ENCODE data around the gene MAGIX.
"Not testable (repeated sequence)": the region's sequence is repeated elsewhere in the genome, so short reads cannot be mapped to it uniquely, and the experiment has no call there.

The MAGIX gene

GRCh38 chrX:49162620-49163019 lies at the start of gene MAGIX:
MAGIX (plus strand) TSS chrX:49162758; CDS start chrX:49162890, 132 bp downstream.
- intact Hi-C loops (cut with DNase I): no loop called here
- no peak for DNase-seq

DNA sequence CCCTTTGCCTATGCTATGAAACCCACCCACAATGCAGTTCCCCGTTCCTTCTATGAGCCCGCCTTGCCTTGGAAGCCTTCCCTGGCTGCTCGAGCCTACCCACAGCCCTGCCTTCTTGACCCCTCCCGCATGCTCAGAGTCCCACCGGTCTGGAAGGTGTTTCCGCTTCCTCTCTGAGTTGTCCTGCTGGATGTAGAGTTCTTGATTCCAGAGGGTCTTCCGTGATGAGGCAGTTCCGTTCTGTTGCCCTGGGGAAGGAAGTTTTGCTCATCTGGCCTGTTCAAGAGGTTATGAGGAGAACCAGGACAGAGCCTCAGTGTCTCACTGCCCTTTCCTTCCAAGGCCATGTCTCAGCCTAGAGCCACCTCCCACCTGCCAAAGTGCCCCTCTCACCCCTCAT lies 46.5 kb upstream of the MAGIX start:
- DNase-seq: no peak
- intact Hi-C loops (cut with DNase I): no loop called here

- intact Hi-C loops (cut with DNase I): no loop called here
- no peak for DNase-seq
These were observed 45.8 kb upstream of the MAGIX start for GRCh38 chrX:49116716-49117115.

- no peak for DNase-seq
- intact Hi-C loops (cut with DNase I): no loop called here
These were observed 45.0 kb upstream of the MAGIX start for GRCh38 chrX:49117581-49117980.

DNA sequence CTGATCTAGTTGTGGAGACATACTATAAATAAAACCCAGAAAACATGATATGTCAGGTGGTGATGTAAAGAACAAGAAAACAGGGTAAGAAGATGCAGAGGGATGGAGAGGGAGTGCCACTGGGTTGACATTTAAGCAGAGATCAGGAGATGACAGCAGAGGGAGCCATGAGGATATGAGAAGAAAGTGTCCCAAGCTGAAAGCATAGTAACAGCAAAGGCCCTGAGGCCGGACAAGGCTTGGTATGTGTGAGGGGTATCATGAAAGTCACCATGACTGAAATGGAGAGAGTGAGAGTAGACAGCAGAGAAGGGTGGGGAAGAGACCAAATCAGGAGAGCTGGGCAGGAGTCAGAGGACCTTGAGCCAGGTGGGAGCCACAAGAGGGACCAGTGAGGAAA lies 42.5 kb upstream of the MAGIX start:
- intact Hi-C loops (cut with DNase I): no loop called here
- DNase-seq: no peak

DNA sequence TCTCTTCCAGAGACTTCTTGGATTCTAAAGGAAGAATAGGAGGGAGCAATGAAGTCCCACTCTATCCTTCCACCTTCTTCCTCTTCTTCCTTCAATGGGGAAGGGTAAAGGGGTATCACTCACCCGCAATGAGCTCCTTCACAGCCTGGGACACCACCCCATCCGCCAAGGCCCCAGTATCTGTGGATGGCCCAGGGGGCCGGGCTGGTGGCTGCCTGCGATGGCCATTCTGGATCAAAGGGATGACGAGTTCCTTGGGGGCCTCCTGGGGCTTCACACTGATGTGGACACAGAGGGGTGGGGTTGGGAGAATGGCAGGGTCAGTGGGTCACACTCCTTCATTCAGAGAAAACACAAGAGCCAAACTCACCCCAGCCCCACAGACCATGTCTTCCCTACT lies 40.1 kb upstream of the MAGIX start:
- no peak for DNase-seq
- intact Hi-C loops (cut with DNase I): no loop called here

- intact Hi-C loops (cut with DNase I); DNase-seq: not testable (repeated sequence)
These were observed 34.8 kb upstream of the MAGIX start for GRCh38 chrX:49127742-49128258.

DNA sequence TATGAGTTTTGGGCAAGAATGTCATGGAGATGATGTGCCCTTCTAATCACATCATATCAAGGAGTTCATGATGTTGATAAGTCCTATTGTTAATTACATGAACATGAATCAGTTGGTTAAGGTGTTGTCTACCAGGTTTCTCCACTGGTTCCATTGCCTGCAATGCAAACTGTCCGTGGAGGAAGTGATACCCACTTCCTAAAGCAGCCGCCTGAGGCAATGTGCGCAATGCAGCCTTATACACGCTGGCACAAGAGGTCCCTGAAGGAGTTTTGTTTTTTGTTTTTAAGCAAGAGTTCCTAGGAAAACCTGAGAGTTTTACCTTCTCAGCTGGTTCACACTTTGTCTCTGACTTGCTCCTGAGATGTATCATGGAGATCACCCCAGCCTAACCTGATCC lies 33.1 kb upstream of the MAGIX start:
- no peak for DNase-seq
- intact Hi-C loops (cut with DNase I): no loop called here

DNA sequence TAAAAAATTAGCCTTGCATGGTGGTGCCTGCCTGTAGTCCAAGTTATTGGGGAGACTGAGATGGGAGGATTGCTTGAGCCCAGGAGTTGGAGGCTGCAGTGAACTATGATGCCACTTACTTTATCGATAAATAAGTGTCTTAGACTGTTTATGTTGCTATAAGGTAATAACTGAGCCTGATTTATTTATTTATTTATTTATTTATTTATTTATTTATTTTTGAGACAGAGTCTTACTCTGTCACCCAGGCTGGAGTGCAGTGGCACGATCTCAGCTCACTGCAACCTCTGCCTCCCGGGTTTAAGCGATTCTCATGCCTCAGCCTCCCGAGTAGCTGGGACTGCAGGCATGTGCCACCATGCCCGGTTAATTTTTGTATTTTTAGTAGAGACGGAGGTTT lies 30.3 kb upstream of the MAGIX start:
- DNase-seq; intact Hi-C loops (cut with DNase I): not testable (repeated sequence)

GRCh38 chrX:49133759-49134158 lies 28.8 kb upstream of the MAGIX start:
- intact Hi-C loops (cut with DNase I): no loop called here
- DNase-seq: no peak

- intact Hi-C loops (cut with DNase I): no loop called here
These were observed 25.1 kb upstream of the MAGIX start for GRCh38 chrX:49137492-49137891.

DNA sequence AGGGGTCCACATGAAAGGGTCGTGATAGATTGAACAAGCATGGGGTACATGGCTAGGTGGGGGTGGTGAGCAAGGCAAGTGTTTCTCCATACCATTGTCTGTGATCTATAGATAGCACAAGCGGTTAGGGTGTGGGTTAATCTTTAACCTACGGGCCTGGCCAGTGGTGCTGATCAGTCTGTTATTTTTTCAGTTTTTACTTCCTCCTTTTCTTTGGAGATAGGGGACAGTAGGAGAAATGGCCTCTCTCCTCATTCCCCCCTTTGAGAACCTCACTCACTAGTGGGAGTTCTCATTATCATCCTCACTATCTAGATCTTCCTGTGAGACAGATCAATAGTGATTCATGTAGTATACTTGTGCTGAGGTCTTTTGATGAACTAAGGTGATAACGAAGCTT lies 22.8 kb upstream of the MAGIX start:
- intact Hi-C loops (cut with DNase I): no loop called here
- DNase-seq: no peak

More at GRCh38 chrX:49137492-49137891, 25.1 kb upstream of the MAGIX start:
- no peak for DNase-seq

DNA sequence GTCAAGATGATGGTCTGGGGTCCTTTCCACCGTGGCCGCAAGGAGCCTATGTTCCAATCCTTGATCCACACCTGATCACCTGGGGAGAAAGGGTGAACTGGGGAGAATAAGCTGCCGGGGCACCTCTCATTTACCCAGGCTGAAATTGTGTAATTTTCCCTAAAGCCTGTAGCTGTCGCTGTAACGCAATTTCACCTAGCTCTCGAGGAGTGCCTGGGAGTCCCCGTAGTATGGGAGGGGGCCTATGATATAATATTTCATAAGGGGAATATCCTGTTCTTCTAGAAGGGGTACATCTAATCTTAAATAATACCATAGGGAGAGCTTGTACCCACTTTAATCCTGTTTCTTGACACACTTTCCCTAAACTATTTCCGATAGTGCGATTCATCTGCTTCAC lies 20.3 kb upstream of the MAGIX start:
- intact Hi-C loops (cut with DNase I); DNase-seq: not testable (repeated sequence)

GRCh38 chrX:49143154-49143553 lies 19.4 kb upstream of the MAGIX start:
- intact Hi-C loops (cut with DNase I); DNase-seq: not testable (repeated sequence)

DNA sequence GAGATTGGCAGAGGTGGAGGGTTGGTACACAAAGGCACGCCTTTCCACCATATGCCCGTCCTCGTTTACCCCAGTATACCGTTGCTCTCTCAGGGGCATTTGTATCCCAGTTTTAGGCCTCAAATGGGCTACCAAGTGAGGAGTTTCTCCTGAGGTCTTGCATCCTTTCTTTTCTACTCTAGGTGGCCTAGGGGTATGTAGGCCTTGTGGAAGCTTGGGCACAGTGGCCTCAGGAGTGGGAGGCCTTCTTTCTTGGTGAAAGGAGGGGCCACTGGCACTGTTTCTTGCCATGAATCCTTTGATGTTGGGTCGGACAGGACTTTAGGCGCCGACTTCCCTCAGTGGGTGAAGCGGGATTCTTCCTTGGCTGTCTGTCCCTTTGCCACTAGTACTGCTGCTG lies 15.3 kb upstream of the MAGIX start:
- intact Hi-C loops (cut with DNase I): no loop called here
- no peak for DNase-seq

DNA sequence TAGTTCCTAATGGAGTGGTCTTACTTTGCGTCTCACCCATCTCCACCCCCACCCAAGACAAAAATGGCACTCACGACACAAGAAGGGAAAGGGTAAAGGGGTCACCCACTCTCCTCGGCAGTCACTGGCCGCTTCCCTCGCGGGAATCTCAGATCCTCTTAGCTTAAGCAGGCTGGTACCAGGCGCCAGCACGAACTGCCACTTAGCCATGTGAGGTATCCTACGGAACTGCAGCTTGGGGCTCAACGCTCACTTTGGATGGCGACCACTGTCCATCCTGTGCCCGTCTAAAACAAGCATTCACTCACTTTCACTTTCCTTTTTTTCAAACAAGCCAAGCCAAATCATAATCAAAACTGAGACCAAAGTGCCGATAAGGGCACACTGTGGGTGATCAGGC lies 14.6 kb upstream of the MAGIX start:
- intact Hi-C loops (cut with DNase I): no loop called here
- DNase-seq: no peak

GRCh38 chrX:49148390-49149100 lies 14.0 kb upstream of the MAGIX start:
- DNase-seq; intact Hi-C loops (cut with DNase I): not testable (repeated sequence)

GRCh38 chrX:49149291-49149690 lies 13.3 kb upstream of the MAGIX start:
- intact Hi-C loops (cut with DNase I); DNase-seq: not testable (repeated sequence)

DNA sequence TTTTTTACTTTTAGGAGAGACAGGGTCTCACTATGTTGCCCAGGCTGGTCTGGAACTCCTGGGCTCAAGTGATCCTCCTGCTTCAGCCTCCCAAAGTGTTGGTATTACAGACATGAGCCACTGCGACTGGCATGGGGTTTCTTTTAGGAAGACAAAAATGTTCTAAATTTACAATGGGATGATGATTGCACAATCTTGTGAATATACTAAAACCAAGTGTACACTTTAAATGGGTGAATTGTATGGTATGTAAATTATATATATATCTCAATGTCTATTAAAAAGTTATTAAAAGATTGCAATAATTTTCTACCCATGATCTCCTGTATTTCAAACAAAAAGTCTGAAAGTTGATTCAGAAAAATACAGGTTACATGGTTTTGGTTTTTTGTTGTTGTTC lies 9.1 kb upstream of the MAGIX start:
- intact Hi-C loops (cut with DNase I): no loop called here
- DNase-seq: no peak

DNA sequence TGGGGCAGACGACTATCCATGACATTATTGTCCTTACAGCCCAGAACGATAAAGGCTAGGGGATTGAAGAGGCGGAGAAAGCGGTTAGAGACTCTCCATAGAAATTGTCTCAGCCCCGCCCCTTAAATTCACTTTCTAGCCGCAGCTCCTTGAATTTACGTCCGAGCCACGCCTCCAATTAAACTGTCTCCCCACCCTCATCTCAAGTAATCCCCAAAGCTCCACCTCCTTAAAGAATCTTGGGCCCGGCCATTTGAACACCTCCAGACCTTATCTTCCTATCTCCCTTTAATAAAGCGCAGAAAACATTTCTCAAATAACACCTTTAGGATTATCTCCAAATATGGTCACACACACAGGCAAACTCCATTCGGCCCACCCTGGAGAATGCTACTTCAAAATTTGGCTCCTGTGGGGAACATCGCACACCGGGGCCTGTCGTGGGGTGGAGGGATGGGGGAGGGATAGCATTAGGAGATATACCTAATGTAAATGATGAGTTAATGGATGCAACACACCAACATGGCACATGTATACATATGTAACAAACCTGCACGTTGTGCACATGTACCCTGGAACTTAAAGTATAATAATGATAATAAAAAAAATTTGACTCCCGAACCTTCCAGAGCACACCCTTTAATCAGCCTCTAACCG lies 7.2 kb upstream of the MAGIX start:
- intact Hi-C loops (cut with DNase I): no loop called here
- DNase-seq: peak in 24 of 42 donors; percentile 6 to 71 (median 37)

Measured in head of caudate nucleus (tissue), 42 donors.